Activated CD8-positive, alpha-beta memory T cell treated with anti-CD3 and anti-CD28 coated beads, Interleukin-2, amount 50 U/mL, for 24 hours (primary cell): ENCODE results near the gene PARD3.
"Not testable (repeated sequence)": the region's sequence is repeated elsewhere in the genome, so short reads cannot be mapped to it uniquely, and the experiment has no call there.

ENCODE experiments used
- DNase-seq: peaks from one replicate; pipeline ENCODE4 v3.0.0-alpha.2; 2020; ENCODE audit errors: extremely low read depth

PARD3 gene

GRCh38 chr10:34815185-34816084, at the start of gene PARD3:
Gene PARD3, minus strand, starts transcription at chr10:34815296. Its CDS starts 301 bp downstream, at chr10:34814995.
- no peak for DNase-seq

GRCh38 chr10:34864149-34865067, 49.3 kb upstream of the PARD3 start:
- DNase-seq, result no peak

- no peak for DNase-seq
Measured at GRCh38 chr10:34862892-34863291, 47.8 kb upstream of the PARD3 start.

DNA sequence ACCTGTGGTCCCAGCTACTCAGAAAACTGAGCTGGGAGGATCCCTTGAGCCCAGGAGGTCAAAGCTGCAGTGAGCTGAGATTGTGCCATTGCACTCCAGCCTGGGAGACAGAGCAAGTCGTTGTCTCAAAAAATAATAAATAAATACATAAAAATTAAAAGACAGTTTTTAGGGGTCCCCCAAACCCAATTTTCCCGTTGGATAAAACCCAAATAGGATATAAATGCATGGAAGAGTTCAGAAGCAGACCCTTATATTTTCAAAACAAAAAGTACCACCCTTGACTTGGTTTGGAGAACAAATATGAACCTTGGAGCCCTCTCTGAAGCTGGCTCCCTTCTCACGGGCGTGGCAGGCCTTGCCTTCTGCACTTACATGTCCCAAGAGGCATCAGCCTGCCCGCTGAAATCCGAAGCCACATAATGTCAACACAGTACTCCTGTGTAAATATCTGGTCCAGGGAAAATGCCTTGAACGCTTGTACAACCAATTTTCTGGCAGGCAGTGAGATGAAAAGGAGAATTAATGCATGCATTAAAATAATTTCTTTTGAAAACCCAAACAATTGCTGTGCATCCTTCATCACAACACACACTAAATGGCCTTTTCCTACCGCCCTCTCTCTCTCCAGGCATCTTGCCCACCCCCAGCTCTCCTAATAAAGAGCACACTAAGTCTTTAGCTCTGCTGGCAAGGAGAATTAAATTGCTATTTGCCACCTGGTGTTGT, 46.4 kb upstream of the PARD3 start:
- DNase-seq, result no peak

GRCh38 chr10:34859170-34859569, 44.1 kb upstream of the PARD3 start:
- DNase-seq, result no peak

DNA sequence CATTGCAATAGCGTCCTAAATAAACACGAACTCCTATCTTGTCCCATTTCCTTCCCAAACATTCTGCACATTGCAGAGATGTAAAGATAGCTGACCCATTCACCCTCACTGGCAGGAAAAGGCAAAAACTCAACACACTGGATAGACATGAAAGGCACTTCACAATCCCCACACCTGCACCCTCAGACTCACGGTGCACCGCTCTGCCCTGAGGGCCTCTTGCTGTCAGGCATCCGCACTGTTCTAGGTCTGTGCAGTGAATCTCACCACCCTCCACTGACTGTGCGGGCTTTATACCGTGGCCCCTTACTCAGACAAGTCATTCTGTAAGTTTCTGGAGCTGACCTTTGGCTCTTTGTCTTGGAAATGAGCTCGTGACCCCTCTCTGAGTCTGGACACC, 42.9 kb upstream of the PARD3 start:
- no peak for DNase-seq

GRCh38 chr10:34854147-34854601, 39.1 kb upstream of the PARD3 start:
- DNase-seq, result no peak

- no peak for DNase-seq
Measured at GRCh38 chr10:34853357-34853756, 38.3 kb upstream of the PARD3 start.

- no peak for DNase-seq
Measured at GRCh38 chr10:34850558-34850957, 35.5 kb upstream of the PARD3 start.

GRCh38 chr10:34850036-34850435, 34.9 kb upstream of the PARD3 start:
- no peak for DNase-seq

GRCh38 chr10:34845070-34845469, 30.0 kb upstream of the PARD3 start:
- no peak for DNase-seq

DNA sequence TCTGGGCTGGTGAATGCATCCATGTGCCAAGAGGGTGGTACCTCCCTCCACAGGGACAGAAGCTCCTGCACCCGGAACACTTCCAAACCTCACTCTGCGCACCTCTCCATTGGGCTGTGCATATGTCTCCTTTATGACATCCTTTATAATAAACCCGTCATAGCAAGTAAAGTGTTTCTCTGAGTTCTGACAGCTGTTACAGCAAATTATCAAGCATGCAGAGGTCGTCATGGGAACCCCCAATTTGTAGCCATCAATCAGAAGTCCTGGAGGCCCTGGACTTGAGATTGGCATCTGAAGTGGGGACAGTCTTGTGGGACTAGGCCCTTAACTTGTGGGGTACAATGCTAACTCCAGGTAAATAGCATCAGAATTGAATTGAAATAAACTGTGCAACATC, 29.4 kb upstream of the PARD3 start:
- no peak for DNase-seq

DNA sequence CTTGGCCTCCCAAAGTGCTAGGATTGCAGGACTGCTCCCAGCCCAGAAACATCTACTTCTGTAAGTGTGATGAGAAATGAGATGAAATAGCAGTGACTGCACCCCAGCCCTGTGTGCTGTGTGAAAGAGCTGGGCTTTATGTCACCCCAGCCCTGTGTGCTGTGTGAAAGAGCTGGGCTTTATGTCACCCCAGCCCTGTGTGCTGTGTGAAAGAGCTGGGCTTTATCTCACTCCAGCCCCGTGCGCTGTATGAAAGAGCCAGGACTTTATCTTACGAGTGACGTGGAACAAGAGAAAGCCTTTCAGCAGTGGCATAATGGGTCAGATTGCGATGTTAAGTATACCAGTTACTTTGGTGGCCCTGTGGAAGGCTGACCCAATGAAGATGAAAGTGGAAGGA, 28.4 kb upstream of the PARD3 start:
- DNase-seq, result not testable (repeated sequence)

DNA sequence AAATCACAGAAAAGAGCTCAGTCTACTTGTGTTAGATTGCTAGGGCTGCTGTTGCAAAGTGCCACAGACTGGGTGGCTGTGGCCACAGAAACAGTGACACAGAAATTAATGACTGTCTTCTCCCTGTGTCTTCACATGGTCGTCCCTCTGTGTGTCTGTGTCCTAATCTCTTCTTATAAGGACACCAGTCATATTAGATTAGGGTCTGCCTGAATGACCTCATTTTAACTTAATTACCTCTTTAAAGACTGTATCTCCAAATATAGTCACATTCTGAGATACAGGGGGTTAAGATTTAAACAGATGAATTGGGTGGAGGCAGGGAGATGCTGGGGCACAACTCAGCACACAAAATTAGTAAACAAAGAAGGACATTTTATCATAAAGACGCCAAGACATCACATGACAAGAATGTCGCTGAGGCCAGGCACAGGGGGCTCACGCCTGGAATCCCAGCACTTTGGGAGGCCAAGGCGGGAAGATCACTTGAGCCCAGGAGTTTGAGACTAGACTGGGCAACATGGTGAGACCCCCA, 23.3 kb upstream of the PARD3 start:
- DNase-seq, result no peak

GRCh38 chr10:34835908-34836508, 20.9 kb upstream of the PARD3 start:
- no peak for DNase-seq

GRCh38 chr10:34834274-34834673, 19.2 kb upstream of the PARD3 start:
- no peak for DNase-seq

DNA sequence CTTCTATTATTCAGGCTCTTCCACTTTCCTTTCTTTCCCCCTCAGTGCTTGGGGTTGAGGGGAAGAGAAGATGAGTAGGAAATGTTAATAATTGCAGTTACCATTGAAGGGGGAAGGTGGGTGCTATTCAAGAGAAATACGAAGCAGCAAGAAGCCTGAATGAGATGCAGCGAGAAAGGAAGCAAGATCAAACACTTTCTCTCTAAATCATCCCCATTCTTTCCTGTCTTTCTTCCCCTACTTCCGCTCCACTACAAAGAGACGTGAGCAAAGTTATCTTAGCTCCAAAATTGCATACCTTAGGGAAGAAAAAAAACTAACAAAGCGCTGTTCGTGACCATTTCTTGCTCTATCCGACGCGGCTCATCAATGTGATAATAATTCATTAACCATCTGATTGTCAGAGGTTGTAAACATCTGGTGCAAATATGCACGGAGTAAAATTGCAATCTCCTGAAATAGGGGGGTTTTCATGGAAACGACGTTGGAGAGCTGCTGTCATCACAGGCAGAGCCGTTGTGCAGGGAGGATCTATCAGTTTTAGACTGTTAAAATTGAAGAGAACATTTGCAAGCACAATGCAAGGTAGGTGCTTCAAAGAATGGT, 15.2 kb upstream of the PARD3 start:
- DNase-seq, result no peak

DNA sequence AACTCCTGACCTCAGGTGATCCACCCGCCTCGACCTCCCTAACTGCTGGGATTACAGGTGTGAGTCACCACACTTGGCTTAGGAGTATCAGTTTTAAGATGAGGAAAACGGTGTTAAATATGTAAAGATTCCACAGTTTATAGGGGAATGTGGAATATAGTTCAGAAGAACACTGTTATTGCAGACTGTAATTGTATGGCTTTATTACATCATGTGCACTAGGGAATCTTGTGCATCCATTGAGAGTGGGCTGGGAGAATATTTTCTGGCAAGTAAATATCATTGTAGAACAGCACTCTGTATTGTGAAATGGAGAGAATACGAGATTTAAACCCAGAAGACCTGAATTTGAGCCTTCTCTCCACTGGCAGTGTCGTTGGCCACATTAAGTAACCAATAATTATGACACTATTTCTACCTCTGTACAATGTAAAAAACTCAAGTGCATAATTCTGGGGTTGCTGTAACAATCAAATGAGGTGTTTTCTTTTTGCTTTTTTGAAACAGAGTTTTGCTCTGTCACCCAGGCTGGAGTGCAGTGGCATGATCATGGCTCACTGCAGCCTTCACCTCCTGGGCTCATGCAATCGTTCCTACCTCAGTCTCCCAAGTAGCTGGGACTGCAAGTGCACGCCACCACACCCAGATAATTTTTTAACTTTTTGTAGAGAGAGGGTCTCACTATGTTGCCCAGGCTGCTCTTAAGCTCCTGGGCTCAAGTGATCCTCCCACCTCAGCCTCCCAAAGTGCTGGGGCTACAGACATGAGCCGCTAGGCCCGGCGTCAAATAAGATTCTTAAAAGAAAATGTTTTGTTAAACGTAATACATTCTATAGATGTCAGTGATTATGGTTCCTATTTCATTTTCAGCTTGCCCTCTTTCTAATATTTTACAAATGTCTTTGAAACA, 12.0 kb upstream of the PARD3 start:
- DNase-seq, result no peak

DNA sequence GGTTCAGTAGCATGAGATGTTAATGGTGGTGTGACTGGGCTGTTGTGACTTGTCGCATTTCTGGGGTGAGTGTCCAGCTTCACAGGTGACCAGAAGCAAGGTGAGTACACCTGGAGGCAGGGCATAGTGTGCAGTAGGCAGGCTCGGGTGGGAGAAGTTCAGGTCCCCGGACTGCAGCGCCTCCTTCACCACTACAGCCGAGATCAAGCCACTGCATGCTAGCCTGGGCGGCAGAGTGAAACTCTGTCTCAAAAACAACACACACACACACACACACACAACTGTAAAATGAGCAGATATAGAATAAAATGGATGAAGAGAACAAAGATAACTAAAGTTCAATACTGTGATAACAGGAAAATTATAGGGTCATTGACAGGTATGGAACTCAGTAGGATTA, 11.1 kb upstream of the PARD3 start:
- DNase-seq, result no peak

DNA sequence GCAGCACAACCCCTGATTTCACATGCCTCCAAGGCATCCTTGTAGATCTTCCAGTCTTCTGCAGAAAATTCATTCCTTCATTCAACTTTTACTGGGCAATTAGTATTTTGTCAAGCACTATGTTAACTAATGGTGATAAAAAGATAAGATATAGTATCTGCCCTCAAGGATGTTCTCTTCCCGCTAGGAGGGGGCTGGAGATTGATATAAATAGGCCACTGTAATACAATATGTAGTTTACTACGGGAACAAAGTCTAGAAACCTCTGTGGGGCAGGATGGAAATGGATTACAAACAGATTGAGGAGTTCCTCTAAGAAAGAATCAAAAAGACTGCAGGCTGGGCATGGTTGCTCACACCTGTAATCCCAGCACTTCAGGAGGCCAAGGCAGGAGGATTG, 10.3 kb upstream of the PARD3 start:
- no peak for DNase-seq
